ENCODE results near the gene SLC16A13. TPM values are rescaled to one million over a fixed set of nuclear protein-coding genes. Genes with fewer than 3 reads are reported as not detected.

SLC16A13 gene
- polyA plus RNA-seq, 1 experiment: 2.8 TPM

GRCh38 chr17:7004398-7005253 is 31.2 kb upstream of the SLC16A13 start:
- Histone ChIP-seq H3K4me3 (ENCODE audit: low read depth, low read length) (no peak overlapping the region), H3K36me3 (ENCODE audit: control insufficient read depth, insufficient read depth, low read length) (peaks cover 9% of the 10 kb centered on the region), H3K27me3 (ENCODE audit: control insufficient read depth, insufficient read depth, low read length) (no peaks in the 10 kb centered on the region)
- POLR2A ChIA-PET: interaction anchor here (0.6 kb wide), 1 partner anchor 80 kb away, joined by 6 read pairs; no protein-coding TSS in a partner anchor
- CTCF ChIA-PET: interaction anchor here (0.7 to 13.5 kb wide), 22 partner anchors 10 to 339 kb away, joined by 3 to 183 read pairs (median 6); partner anchors contain the start of gene ALOX12
- no peak for DNase-seq (ENCODE audit: low read depth)
- peak; percentile 67 for TF ChIP-seq CTCF (IDR thresholded peaks at IDR 0.05; ENCODE audit: insufficient read depth, low read depth, low read length)

- DNase-seq (ENCODE audit: low read depth): no peak
- POLR2A ChIA-PET: no interaction called here
- Histone ChIP-seq H3K27me3 (ENCODE audit: control insufficient read depth, insufficient read depth, low read length) (no peaks in the 10 kb centered on the region), H3K36me3 (ENCODE audit: control insufficient read depth, insufficient read depth, low read length) (peaks cover 8% of the 10 kb centered on the region), H3K4me3 (ENCODE audit: low read depth, low read length) (no peak overlapping the region)
- no peak for TF ChIP-seq CTCF (IDR thresholded peaks at IDR 0.05; ENCODE audit: insufficient read depth, low read depth, low read length)
- CTCF ChIA-PET: interaction anchor here (0.6 to 13.5 kb wide), 4 partner anchors 91 to 340 kb away, joined by 3 to 183 read pairs (median 30); no protein-coding TSS in a partner anchor
These were observed 30.1 kb upstream of the SLC16A13 start for GRCh38 chr17:7005716-7006115.

GRCh38 chr17:7007143-7007542 is 28.7 kb upstream of the SLC16A13 start:
- Histone ChIP-seq H3K36me3 (ENCODE audit: control insufficient read depth, insufficient read depth, low read length) (peaks cover 7% of the 10 kb centered on the region), H3K27me3 (ENCODE audit: control insufficient read depth, insufficient read depth, low read length) (no peaks in the 10 kb centered on the region), H3K4me3 (ENCODE audit: low read depth, low read length) (no peak overlapping the region)
- ChIA-PET POLR2A (no interaction called here), CTCF (interaction anchor here (8.6 to 13.5 kb wide), 2 partner anchors 93 to 96 kb away, joined by 52 to 183 read pairs; no protein-coding TSS in a partner anchor)
- TF ChIP-seq CTCF (IDR thresholded peaks at IDR 0.05; ENCODE audit: insufficient read depth, low read depth, low read length): no peak
- no peak for DNase-seq (ENCODE audit: low read depth)

- DNase-seq (ENCODE audit: low read depth): no peak
- ChIA-PET POLR2A (no interaction called here), CTCF (interaction anchor here (1.0 to 13.5 kb wide), 4 partner anchors 10 to 286 kb away, joined by 3 to 183 read pairs (median 4); no protein-coding TSS in a partner anchor)
- Histone ChIP-seq H3K27me3 (ENCODE audit: control insufficient read depth, insufficient read depth, low read length) (no peaks in the 10 kb centered on the region), H3K36me3 (ENCODE audit: control insufficient read depth, insufficient read depth, low read length) (peaks cover 5% of the 10 kb centered on the region), H3K4me3 (ENCODE audit: low read depth, low read length) (no peak overlapping the region)
- no peak for TF ChIP-seq CTCF (IDR thresholded peaks at IDR 0.05; ENCODE audit: insufficient read depth, low read depth, low read length)
These were observed 25.3 kb upstream of the SLC16A13 start for GRCh38 chr17:7010523-7010922.

- ChIA-PET POLR2A (no interaction called here), CTCF (interaction anchor here (0.6 to 13.5 kb wide), 4 partner anchors 11 to 345 kb away, joined by 3 to 183 read pairs (median 4); no protein-coding TSS in a partner anchor)
- H3K4me3 ChIP-seq (ENCODE audit: low read depth, low read length): peak overlapping the region; percentile 99
- H3K36me3 ChIP-seq (ENCODE audit: control insufficient read depth, insufficient read depth, low read length): peaks cover 5% of the 10 kb centered on the region
- TF ChIP-seq CTCF (IDR thresholded peaks at IDR 0.05; ENCODE audit: insufficient read depth, low read depth, low read length): no peak
- DNase-seq (ENCODE audit: low read depth): no peak
- no peaks in the 10 kb centered on the region for H3K27me3 ChIP-seq (ENCODE audit: control insufficient read depth, insufficient read depth, low read length)
These were observed 24.4 kb upstream of the SLC16A13 start for GRCh38 chr17:7011415-7011814.
